Measurements from ENCODE around the gene ZNF45. TPM values are rescaled to one million over a fixed set of nuclear protein-coding genes. Genes with fewer than 3 reads are reported as not detected.

The ZNF45 gene
- total RNA-seq, 2 experiments from 2014 or later, result 4.0 to 4.6 TPM

DNA sequence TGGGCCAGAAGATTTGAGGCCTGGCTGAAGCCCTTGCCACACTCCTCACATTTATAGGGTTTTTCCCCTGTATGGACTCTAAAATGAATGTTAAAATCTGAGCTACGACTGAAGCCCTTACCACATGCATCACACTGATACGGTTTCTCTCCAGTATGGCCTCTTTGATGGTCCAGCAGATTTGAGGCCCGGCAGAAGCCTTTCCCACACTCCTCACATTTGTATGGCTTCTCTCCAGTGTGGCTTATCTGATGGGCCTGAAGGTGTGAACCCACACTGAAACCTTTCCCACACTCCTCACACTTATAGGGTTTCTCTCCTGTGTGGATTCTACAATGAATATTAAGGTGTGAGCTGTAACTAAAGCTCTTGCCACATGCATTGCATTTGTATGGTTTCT is 21.0 kb downstream of the ZNF45 start:
- Histone ChIP-seq H3K27me3 (ENCODE audit: control insufficient read depth in 1 of 2, insufficient read depth in 2 of 2, low read length in 2 of 2) (no peaks in the 10 kb centered on the region), H3K27ac (ENCODE audit: low read depth in 1 of 2, low read length in 2 of 2) (no peak overlapping the region), H3K4me1 (ENCODE audit: insufficient read depth, low read length) (no peaks in the 10 kb centered on the region), H3K9me3 (ENCODE audit: control insufficient read depth in 1 of 2, insufficient read depth in 1 of 2, low read length in 2 of 2) (peaks cover 37 to 100% of the 10 kb centered on the region in 2 experiments), H3K4me3 (ENCODE audit: low read length) (no peak overlapping the region), H3K36me3 (ENCODE audit: insufficient read depth, low read length) (peaks cover 50% of the 10 kb centered on the region)
- TF ChIP-seq, protein P1, sequence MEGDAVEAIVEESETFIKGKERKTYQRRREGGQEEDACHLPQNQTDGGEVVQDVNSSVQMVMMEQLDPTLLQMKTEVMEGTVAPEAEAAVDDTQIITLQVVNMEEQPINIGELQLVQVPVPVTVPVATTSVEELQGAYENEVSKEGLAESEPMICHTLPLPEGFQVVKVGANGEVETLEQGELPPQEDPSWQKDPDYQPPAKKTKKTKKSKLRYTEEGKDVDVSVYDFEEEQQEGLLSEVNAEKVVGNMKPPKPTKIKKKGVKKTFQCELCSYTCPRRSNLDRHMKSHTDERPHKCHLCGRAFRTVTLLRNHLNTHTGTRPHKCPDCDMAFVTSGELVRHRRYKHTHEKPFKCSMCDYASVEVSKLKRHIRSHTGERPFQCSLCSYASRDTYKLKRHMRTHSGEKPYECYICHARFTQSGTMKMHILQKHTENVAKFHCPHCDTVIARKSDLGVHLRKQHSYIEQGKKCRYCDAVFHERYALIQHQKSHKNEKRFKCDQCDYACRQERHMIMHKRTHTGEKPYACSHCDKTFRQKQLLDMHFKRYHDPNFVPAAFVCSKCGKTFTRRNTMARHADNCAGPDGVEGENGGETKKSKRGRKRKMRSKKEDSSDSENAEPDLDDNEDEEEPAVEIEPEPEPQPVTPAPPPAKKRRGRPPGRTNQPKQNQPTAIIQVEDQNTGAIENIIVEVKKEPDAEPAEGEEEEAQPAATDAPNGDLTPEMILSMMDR (IDR thresholded peaks at IDR 0.05), result no peak
- H3K4me3 Mint-ChIP-seq, result no peak overlapping the region
- H3K9me3 Mint-ChIP-seq, result peaks cover 28% of the 10 kb centered on the region
- POLR2A ChIA-PET, result no interaction called here
- H3K4me1 Mint-ChIP-seq (ENCODE audit: low read depth), result no peaks in the 10 kb centered on the region
- no peaks in the 10 kb centered on the region for H3K27me3 Mint-ChIP-seq
- ATAC-seq (ENCODE audit: poor library complexity) (no peak), DNase-seq (no peak)
- H3K27ac Mint-ChIP-seq, result no peak overlapping the region
- H3K36me3 Mint-ChIP-seq (ENCODE audit: low read depth), result peaks cover 98% of the 10 kb centered on the region
- CTCF ChIA-PET, result no interaction called here
- intact Hi-C loops (cut with DNase I, micrococcal nuclease), result no loop called here

DNA sequence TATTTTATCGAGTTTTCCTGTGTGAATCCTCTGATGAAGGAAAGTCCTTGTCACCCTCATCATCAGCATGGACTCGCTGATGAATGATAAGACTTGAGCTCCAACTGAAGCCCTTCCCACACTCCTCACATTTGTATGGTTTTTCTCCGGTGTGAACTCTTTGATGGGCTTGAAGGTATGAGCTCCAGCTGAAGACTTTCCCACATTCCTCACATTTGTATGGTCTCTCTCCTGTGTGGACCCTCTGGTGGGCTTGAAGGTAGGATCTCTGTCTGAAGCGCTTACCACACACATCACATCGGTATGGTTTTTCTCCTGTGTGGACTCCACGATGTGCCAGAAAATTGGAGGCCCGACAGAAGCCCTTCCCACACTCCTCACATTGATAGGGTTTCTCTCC is 21.7 kb downstream of the ZNF45 start:
- Histone ChIP-seq H3K4me3 (ENCODE audit: low read length) (no peak overlapping the region), H3K27me3 (ENCODE audit: control insufficient read depth in 1 of 2, insufficient read depth in 2 of 2, low read length in 2 of 2) (no peaks in the 10 kb centered on the region), H3K4me1 (ENCODE audit: insufficient read depth, low read length) (no peaks in the 10 kb centered on the region), H3K9me3 (ENCODE audit: control insufficient read depth in 1 of 2, insufficient read depth in 1 of 2, low read length in 2 of 2) (peaks cover 38 to 100% of the 10 kb centered on the region in 2 experiments), H3K36me3 (ENCODE audit: insufficient read depth, low read length) (peaks cover 44% of the 10 kb centered on the region), H3K27ac (ENCODE audit: low read depth in 1 of 2, low read length in 2 of 2) (no peak overlapping the region)
- intact Hi-C loops (cut with DNase I, micrococcal nuclease), result no loop called here
- Mint-ChIP-seq H3K4me3 (no peak overlapping the region), H3K27me3 (no peaks in the 10 kb centered on the region), H3K9me3 (peaks cover 29% of the 10 kb centered on the region), H3K36me3 (ENCODE audit: low read depth) (peaks cover 97% of the 10 kb centered on the region), H3K27ac (no peak overlapping the region), H3K4me1 (ENCODE audit: low read depth) (no peaks in the 10 kb centered on the region)
- no peak for ATAC-seq (ENCODE audit: poor library complexity)
- ChIA-PET CTCF (no interaction called here), POLR2A (no interaction called here)
- DNase-seq, result no peak
- TF ChIP-seq, protein P1 (IDR thresholded peaks at IDR 0.05), result no peak

DNA sequence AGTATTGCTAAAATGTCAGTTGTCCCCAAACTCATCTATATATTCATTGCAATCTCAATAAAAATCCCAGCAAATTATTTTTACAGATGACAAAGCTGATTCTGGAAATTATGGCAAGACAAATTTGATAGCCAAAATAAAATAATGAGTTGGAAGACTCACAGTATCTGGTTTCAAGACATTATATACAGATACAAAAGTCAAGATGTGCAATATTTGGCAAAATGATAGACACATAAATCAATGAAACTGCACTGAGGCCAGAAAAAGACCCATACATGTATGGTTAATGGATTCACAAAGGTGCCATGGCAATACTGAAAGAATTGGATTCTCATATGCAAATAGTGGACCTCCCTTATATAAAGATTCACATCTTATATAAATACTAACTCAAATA is 24.2 kb downstream of the ZNF45 start:
- peaks cover 20% of the 10 kb centered on the region for H3K36me3 ChIP-seq (ENCODE audit: insufficient read depth, low read length)
- no peak overlapping the region for H3K27ac ChIP-seq (ENCODE audit: low read depth in 1 of 2, low read length in 2 of 2)
- Mint-ChIP-seq H3K9me3 (peaks cover 33% of the 10 kb centered on the region), H3K36me3 (ENCODE audit: low read depth) (peaks cover 97% of the 10 kb centered on the region), H3K4me3 (no peak overlapping the region), H3K4me1 (ENCODE audit: low read depth) (no peaks in the 10 kb centered on the region), H3K27me3 (no peaks in the 10 kb centered on the region), H3K27ac (no peak overlapping the region)
- ChIA-PET CTCF (no interaction called here), POLR2A (no interaction called here)
- TF ChIP-seq, protein P1 (IDR thresholded peaks at IDR 0.05), result no peak
- H3K4me3 ChIP-seq (ENCODE audit: low read length), result no peak overlapping the region
- DNase-seq (no peak), ATAC-seq (ENCODE audit: poor library complexity) (no peak)
- no peaks in the 10 kb centered on the region for H3K4me1 ChIP-seq (ENCODE audit: insufficient read depth, low read length)
- peaks cover 32 to 95% of the 10 kb centered on the region in 2 experiments for H3K9me3 ChIP-seq (ENCODE audit: control insufficient read depth in 1 of 2, insufficient read depth in 1 of 2, low read length in 2 of 2)
- intact Hi-C loops (cut with DNase I, micrococcal nuclease), result no loop called here
- H3K27me3 ChIP-seq (ENCODE audit: control insufficient read depth in 1 of 2, insufficient read depth in 2 of 2, low read length in 2 of 2), result no peaks in the 10 kb centered on the region
